ENCODE data around the gene IL20.
A peak's percentile ranks its signal among the peaks of the same experiment; 100 is the strongest.

Gene IL20

GRCh38 chr1:206864939-206865671, at the start of gene IL20:
TSS of gene IL20 (plus strand) at chr1:206865623. CDS start at chr1:206865853, 230 bp downstream.
- DNase-seq (ENCODE audit: low spot score), result peak; percentile 81

GRCh38 chr1:206816390-206817287, 48.8 kb upstream of the IL20 start:
- DNase-seq (ENCODE audit: low spot score), result peak; percentile 61

GRCh38 chr1:206821493-206821892, 43.9 kb upstream of the IL20 start:
- DNase-seq (ENCODE audit: low spot score), result no peak

GRCh38 chr1:206823727-206824126, 41.7 kb upstream of the IL20 start:
- DNase-seq (ENCODE audit: low spot score), result no peak

- no peak for DNase-seq (ENCODE audit: low spot score)
Measured at GRCh38 chr1:206824331-206824730, 41.1 kb upstream of the IL20 start.

- no peak for DNase-seq (ENCODE audit: low spot score)
Measured at GRCh38 chr1:206826394-206826793, 39.0 kb upstream of the IL20 start.

GRCh38 chr1:206828061-206828460, 37.4 kb upstream of the IL20 start:
- no peak for DNase-seq (ENCODE audit: low spot score)

GRCh38 chr1:206828765-206829164, 36.7 kb upstream of the IL20 start:
- DNase-seq (ENCODE audit: low spot score), result no peak

- peak; percentile 20 for DNase-seq (ENCODE audit: low spot score)
Measured at GRCh38 chr1:206829282-206829681, 36.1 kb upstream of the IL20 start.

GRCh38 chr1:206829875-206830274, 35.5 kb upstream of the IL20 start:
- no peak for DNase-seq (ENCODE audit: low spot score)

- no peak for DNase-seq (ENCODE audit: low spot score)
Measured at GRCh38 chr1:206831650-206832049, 33.8 kb upstream of the IL20 start.

- DNase-seq (ENCODE audit: low spot score), result no peak
Measured at GRCh38 chr1:206832352-206832880, 33.0 kb upstream of the IL20 start.

GRCh38 chr1:206833106-206833680, 32.2 kb upstream of the IL20 start:
- no peak for DNase-seq (ENCODE audit: low spot score)

GRCh38 chr1:206833801-206834200, 31.6 kb upstream of the IL20 start:
- DNase-seq (ENCODE audit: low spot score), result no peak

- DNase-seq (ENCODE audit: low spot score), result no peak
Measured at GRCh38 chr1:206834217-206834616, 31.2 kb upstream of the IL20 start.

GRCh38 chr1:206834711-206835110, 30.7 kb upstream of the IL20 start:
- no peak for DNase-seq (ENCODE audit: low spot score)

GRCh38 chr1:206835186-206835585, 30.2 kb upstream of the IL20 start:
- DNase-seq (ENCODE audit: low spot score), result no peak

GRCh38 chr1:206836111-206836510, 29.3 kb upstream of the IL20 start:
- DNase-seq (ENCODE audit: low spot score), result no peak

GRCh38 chr1:206839006-206839560, 26.3 kb upstream of the IL20 start:
- DNase-seq (ENCODE audit: low spot score), result no peak

- no peak for DNase-seq (ENCODE audit: low spot score)
Measured at GRCh38 chr1:206839857-206840256, 25.6 kb upstream of the IL20 start.

- no peak for DNase-seq (ENCODE audit: low spot score)
Measured at GRCh38 chr1:206841609-206842323, 23.7 kb upstream of the IL20 start.

- DNase-seq (ENCODE audit: low spot score), result no peak
Measured at GRCh38 chr1:206842854-206843253, 22.6 kb upstream of the IL20 start.
